Stimulated activated CD4-positive, alpha-beta T cell treated with anti-CD3 and anti-CD28 coated beads, TNF-alpha, amount 100 ng/mL, for 1 hour (primary cell): ENCODE measurements around the gene JAZF1.
A peak's percentile ranks its signal among the peaks of the same experiment; 100 is the strongest.

Source experiments
- DNase-seq, 3 donors: peaks; one replicate each; pipeline ENCODE4 v3.0.0-alpha.2; 2020; ENCODE audit warnings: low read depth in 3 of 3, low spot score in 1 of 3

Gene JAZF1

GRCh38 chr7:28078036-28078901, 102.3 kb downstream of the JAZF1 start:
- peak in 2 of 3 donors; percentile 10 to 23 for DNase-seq

GRCh38 chr7:28077616-28078015, 103.0 kb downstream of the JAZF1 start:
- no peak for DNase-seq

- DNase-seq, result no peak
Measured at GRCh38 chr7:28076423-28077200, 104.0 kb downstream of the JAZF1 start.

GRCh38 chr7:28075674-28076358, 104.8 kb downstream of the JAZF1 start:
- no peak for DNase-seq

GRCh38 chr7:28072876-28073514, 107.6 kb downstream of the JAZF1 start:
- no peak for DNase-seq

- no peak for DNase-seq
Measured at GRCh38 chr7:28071570-28071969, 109.0 kb downstream of the JAZF1 start.

GRCh38 chr7:28070297-28071055, 110.1 kb downstream of the JAZF1 start:
- DNase-seq, result no peak

GRCh38 chr7:28069807-28070206, 110.8 kb downstream of the JAZF1 start:
- no peak for DNase-seq

GRCh38 chr7:28069388-28069787, 111.2 kb downstream of the JAZF1 start:
- no peak for DNase-seq

GRCh38 chr7:28068811-28069216, 111.8 kb downstream of the JAZF1 start:
- DNase-seq, result no peak

- no peak for DNase-seq
Measured at GRCh38 chr7:28067171-28067570, 113.4 kb downstream of the JAZF1 start.

- DNase-seq, result no peak
Measured at GRCh38 chr7:28065721-28066285, 114.8 kb downstream of the JAZF1 start.

- DNase-seq, result no peak
Measured at GRCh38 chr7:28065308-28065707, 115.3 kb downstream of the JAZF1 start.

GRCh38 chr7:28064437-28064836, 116.2 kb downstream of the JAZF1 start:
- no peak for DNase-seq

GRCh38 chr7:28062197-28062991, 118.2 kb downstream of the JAZF1 start:
- peak in 1 of 3 donors; percentile 30 for DNase-seq

GRCh38 chr7:28061824-28062196, 118.8 kb downstream of the JAZF1 start:
- DNase-seq, result no peak

- no peak for DNase-seq
Measured at GRCh38 chr7:28060371-28060950, 120.1 kb downstream of the JAZF1 start.

- no peak for DNase-seq
Measured at GRCh38 chr7:28055161-28055544, 125.4 kb downstream of the JAZF1 start.
